ENCODE measurements around the gene LARGE2.

DNA sequence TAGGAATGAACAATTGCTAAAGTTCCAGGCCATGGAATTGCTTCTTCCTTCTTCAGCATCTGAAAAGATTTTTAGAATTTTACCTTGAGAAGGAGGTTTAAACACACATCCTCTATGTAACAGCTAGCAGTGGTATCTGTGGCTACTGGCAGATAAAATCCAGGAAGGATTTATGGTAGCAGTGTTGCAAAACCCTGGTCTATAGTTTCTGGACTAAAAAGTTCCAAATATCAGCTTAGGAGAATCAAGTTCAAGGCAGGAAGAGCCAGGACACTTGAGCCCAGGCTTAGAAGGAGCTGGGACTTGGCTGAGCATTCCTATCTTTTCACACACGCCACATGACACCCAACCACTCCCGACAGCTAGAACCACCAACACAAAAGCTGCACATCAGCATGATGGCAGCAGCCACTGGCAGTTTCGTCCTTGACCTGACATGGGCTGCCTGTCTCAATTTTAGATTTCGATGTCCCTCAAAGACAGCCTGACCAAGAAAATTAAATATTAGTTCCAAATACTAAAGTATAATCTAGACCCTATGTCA, 14.1 kb downstream of the LARGE2 start:
- TF ChIP-seq EZH2 (IDR thresholded peaks at IDR 0.05; ENCODE audit: borderline replicate concordance) (no peak), EZH2phosphoT487 (IDR thresholded peaks at IDR 0.05; ENCODE audit: low read depth, severe bottlenecking, unreplicated experiment) (no peak)
- TF ChIP-seq, protein P1, sequence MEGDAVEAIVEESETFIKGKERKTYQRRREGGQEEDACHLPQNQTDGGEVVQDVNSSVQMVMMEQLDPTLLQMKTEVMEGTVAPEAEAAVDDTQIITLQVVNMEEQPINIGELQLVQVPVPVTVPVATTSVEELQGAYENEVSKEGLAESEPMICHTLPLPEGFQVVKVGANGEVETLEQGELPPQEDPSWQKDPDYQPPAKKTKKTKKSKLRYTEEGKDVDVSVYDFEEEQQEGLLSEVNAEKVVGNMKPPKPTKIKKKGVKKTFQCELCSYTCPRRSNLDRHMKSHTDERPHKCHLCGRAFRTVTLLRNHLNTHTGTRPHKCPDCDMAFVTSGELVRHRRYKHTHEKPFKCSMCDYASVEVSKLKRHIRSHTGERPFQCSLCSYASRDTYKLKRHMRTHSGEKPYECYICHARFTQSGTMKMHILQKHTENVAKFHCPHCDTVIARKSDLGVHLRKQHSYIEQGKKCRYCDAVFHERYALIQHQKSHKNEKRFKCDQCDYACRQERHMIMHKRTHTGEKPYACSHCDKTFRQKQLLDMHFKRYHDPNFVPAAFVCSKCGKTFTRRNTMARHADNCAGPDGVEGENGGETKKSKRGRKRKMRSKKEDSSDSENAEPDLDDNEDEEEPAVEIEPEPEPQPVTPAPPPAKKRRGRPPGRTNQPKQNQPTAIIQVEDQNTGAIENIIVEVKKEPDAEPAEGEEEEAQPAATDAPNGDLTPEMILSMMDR (IDR thresholded peaks at IDR 0.05; ENCODE audit: poor library complexity): no peak

All from hepatocyte (in vitro differentiated cells).